Stimulated activated CD4-positive, alpha-beta T cell treated with anti-CD3 and anti-CD28 coated beads, Interleukin-2, amount 100 ng/mL, for 24 hours (primary cell): ENCODE measurements around the gene GALNT7.
A peak's percentile ranks its signal among the peaks of the same experiment; 100 is the strongest.

Experiments used
- DNase-seq, 2 donors: peaks; one replicate each; pipeline ENCODE4 v3.0.0-alpha.2; 2020

Gene GALNT7

GRCh38 chr4:173365359-173365996, 196.9 kb downstream of the GALNT7 start:
- no peak for DNase-seq

GRCh38 chr4:173367285-173367684, 198.7 kb downstream of the GALNT7 start:
- DNase-seq, result no peak

DNA sequence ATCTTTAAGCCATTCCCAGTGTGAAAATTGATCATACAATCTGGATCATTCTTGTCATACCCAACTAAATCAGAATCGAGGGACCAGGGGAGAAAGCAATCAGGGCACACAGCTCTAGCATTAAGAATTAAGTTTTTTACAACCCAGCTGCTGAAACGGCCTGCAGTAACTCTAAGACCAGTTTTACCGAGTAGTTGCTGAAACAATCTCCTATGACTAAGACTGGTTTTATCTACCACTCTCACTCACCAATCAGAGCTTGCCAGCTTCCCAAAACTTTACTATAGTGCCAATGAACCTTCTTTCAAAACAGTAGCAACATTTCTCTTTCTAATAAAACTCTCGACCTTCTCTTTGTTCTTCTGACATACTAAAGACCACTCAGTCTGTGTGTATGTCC, 199.3 kb downstream of the GALNT7 start:
- DNase-seq, result no peak

DNA sequence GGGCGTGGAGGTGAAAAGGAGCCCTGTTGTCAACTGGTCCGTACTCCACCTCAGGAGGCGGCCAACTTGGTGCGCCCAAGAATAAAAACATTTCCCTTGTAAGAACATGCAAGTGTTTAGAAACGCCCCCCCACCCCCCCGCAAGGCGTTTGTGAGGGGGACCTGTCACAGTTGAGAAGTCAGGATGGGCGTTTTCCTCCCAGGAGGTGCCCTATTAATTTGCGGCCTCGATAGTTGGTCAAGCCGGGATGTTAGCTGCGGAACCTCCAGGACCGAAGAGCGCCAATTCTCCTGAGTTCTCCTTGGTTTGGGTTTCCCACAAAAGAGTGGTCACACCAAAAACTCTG, 201.5 kb downstream of the GALNT7 start:
- DNase-seq, result peak; percentile 54 to 66

DNA sequence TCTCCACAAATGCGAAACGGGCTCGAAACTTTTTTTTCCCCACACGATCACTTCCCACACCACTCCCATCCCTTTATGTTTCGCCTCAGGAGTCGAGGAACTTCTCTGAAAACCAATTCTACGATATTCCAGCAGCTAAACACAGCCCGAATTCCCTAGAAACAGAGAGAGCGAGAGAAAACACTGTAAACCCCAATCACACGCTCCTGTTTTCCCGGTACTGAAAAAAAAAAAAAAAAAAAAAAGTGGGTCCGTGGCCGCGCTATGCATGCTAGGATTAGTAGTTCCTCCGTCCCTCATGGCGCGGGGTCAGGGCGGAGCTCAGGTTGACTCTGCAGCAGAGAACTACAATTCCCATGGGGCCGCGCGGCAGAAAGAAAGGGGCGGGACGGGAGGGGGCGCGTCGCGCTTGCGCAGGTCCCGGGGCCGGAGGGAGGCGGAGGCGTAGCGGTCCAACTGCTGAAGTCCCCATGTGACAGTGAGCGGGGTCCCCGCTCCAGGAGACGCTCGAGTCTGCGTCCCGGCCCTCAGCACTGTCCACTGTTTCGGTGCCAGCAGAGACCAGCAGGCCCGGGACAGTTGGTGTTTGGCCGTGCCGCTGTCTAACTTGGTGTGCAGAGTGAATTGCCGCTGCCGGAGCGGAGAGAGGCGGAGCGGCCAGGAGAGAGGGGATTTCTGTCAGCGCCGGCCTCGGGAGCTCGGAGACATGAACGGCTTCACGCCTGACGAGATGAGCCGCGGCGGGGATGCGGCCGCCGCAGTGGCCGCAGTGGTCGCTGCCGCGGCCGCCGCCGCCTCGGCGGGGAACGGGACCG, 202.1 kb downstream of the GALNT7 start, which contains the start of gene SAP30:
Gene SAP30, plus strand, starts transcription at position 478 of the 815 bp plus-strand sequence. Its CDS starts 229 bp downstream, at position 707.
- peak; percentile 96 for DNase-seq

GRCh38 chr4:173371292-173372192, 202.9 kb downstream of the GALNT7 start:
- peak; percentile 47 to 50 for DNase-seq
